Endothelial cell of umbilical vein (primary cell): ENCODE results near the gene KLF16. TPM values are rescaled to one million over a fixed set of nuclear protein-coding genes. Genes with fewer than 3 reads are reported as not detected.

ENCODE experiments used
- BruUV-seq: library from RNA; stranded (reverse); fragments of 400-500 nt; replicated peaks from 2 replicates; lab custom pipeline; 2021; lab: Mats Ljungman, UMichigan
- CTCF ChIA-PET: fragments of 300-600, 350-600 bp; sonication (Branson Sonifier 250); formaldehyde crosslinking; loops from one replicate; lab custom pipeline; 2021; ENCODE audit warnings: antibody characterized with exemption, inconsistent platforms; lab: Charles Lee
- POLR2A ChIA-PET: fragments of 300-600, 350-600 bp; sonication (Branson Sonifier 250); formaldehyde crosslinking; loops from one replicate; lab custom pipeline; 2021; ENCODE audit warnings: antibody characterized with exemption, inconsistent platforms; lab: Charles Lee
- DNase-seq: peaks from one replicate; pipeline ENCODE4 v3.0.0-alpha.2; 2011; ENCODE audit warnings: low read depth, low spot score
- FAIRE-seq: peaks from 2 replicates; lab custom pipeline; 2011; peaks lifted over from hg19 to GRCh38; lab: Jason Lieb, UNC
- H2AFZ ChIP-seq: 2 replicates; pipeline ENCODE4 v1.6.0; 2012; ENCODE audit warnings: low read depth, low read length, control low read depth, inconsistent platforms
- H3K27ac ChIP-seq: 2 replicates; pipeline ENCODE4 v1.5.1; 2011; ENCODE audit warnings: low read depth, mild to moderate bottlenecking, control low read depth, low read length, moderate library complexity; ENCODE audit not compliant: insufficient read depth
- H3K27me3 ChIP-seq, 2 experiments: 2 replicates each; pipeline versions ENCODE4 v1.6.0 to v1.6.1; 2011; ENCODE audit warnings: low read length in 2 of 2, mixed read lengths in 1 of 2; ENCODE audit not compliant: control insufficient read depth in 2 of 2, insufficient read depth in 2 of 2
- H3K36me3 ChIP-seq, 2 experiments: 2 replicates in 1 of 2; 3 replicates in 1 of 2; pipeline ENCODE4 v1.5.1; 2011; ENCODE audit warnings: low read length in 2 of 2, mild to moderate bottlenecking in 1 of 2, moderate library complexity in 1 of 2; ENCODE audit not compliant: control insufficient read depth in 2 of 2, insufficient read depth in 2 of 2; ENCODE audit errors: extremely low read depth in 1 of 2
- H3K4me1 ChIP-seq: 3 replicates; pipeline ENCODE4 v1.5.1; 2011; ENCODE audit warnings: mild to moderate bottlenecking, low read length; ENCODE audit not compliant: control insufficient read depth, insufficient read depth; ENCODE audit errors: extremely low read depth
- H3K4me2 ChIP-seq: 2 replicates; pipeline ENCODE4 v1.6.1; 2011; ENCODE audit warnings: low read length, control low read depth, mixed read lengths; ENCODE audit not compliant: insufficient read depth
- H3K4me3 ChIP-seq, 3 experiments: fragments of 200-600 bp in 1 of 3; sonication (generic), shearing (Covaris generic) in 1 of 3; replicated peaks in 1 of 3; 2 replicates each; pipeline ENCODE4 v1.5.1; 2011 to 2016; ENCODE audit warnings: control low read depth in 3 of 3, low read length in 3 of 3, mild to moderate bottlenecking in 2 of 3, inconsistent platforms in 1 of 3, low read depth in 1 of 3, moderate library complexity in 1 of 3; ENCODE audit not compliant: insufficient read depth in 1 of 3
- H3K79me2 ChIP-seq: 2 replicates; pipeline ENCODE4 v1.6.0; 2012; ENCODE audit warnings: low read length, inconsistent platforms; ENCODE audit not compliant: control insufficient read depth, insufficient read depth
- H3K9ac ChIP-seq: replicated peaks from 2 replicates; pipeline ENCODE3; 2011; ENCODE audit warnings: low read length, control low read depth; ENCODE audit not compliant: insufficient read depth; ENCODE audit errors: extremely low read depth
- H3K9me1 ChIP-seq: replicated peaks from 3 replicates; pipeline ENCODE4 v1.6.0; 2011; ENCODE audit warnings: mild to moderate bottlenecking, low read length; ENCODE audit not compliant: control insufficient read depth, insufficient read depth; ENCODE audit errors: extremely low read depth
- H3K9me3 ChIP-seq: replicated peaks from 2 replicates; pipeline ENCODE4 v1.5.1; 2012; ENCODE audit warnings: low read length, inconsistent platforms; ENCODE audit not compliant: control insufficient read depth, insufficient read depth
- H4K20me1 ChIP-seq: replicated peaks from 2 replicates; pipeline ENCODE3; 2011; ENCODE audit warnings: mild to moderate bottlenecking, low read length; ENCODE audit not compliant: control insufficient read depth, insufficient read depth; ENCODE audit errors: extremely low read depth
- EZH2 ChIP-seq: IDR thresholded peaks from 2 replicates; pipeline ENCODE4 v1.6.1; 2012; ENCODE audit warnings: borderline replicate concordance, low read depth, mild to moderate bottlenecking, moderate library complexity, low read length, inconsistent platforms; ENCODE audit not compliant: severe bottlenecking
- FOS ChIP-seq: IDR thresholded peaks from 2 replicates; pipeline ENCODE4 v1.6.1; 2011; ENCODE audit warnings: mild to moderate bottlenecking, low read length, moderate library complexity, borderline replicate concordance; ENCODE audit not compliant: insufficient read depth
- GATA2 ChIP-seq: IDR thresholded peaks from 2 replicates; pipeline ENCODE4 v1.7.0; 2011; ENCODE audit warnings: low read depth, mild to moderate bottlenecking, moderate library complexity, mixed read lengths, low read length; ENCODE audit not compliant: insufficient read length, insufficient read depth
- JUN ChIP-seq: IDR thresholded peaks from 2 replicates; pipeline ENCODE4 v1.6.1; 2011; ENCODE audit warnings: borderline replicate concordance, low read depth; ENCODE audit not compliant: insufficient read length, insufficient read depth
- MYC ChIP-seq: IDR thresholded peaks from one replicate; pipeline ENCODE4 v1.6.1; 2011; ENCODE audit warnings: mild to moderate bottlenecking, low read depth, low read length
- POLR2A ChIP-seq: IDR thresholded peaks from 2 replicates; pipeline ENCODE4 v1.6.1; 2012; ENCODE audit warnings: low read depth, mild to moderate bottlenecking, control low read depth, low read length
- POLR2AphosphoS5 ChIP-seq: IDR thresholded peaks from 2 replicates; pipeline ENCODE4 v1.6.1; 2012; ENCODE audit warnings: low read depth, mild to moderate bottlenecking, control low read depth, low read length, moderate library complexity; ENCODE audit not compliant: insufficient read depth
- dilution Hi-C: fragments of 300-500 bp; cut with MboI; formaldehyde crosslinking; loops from one replicate; pipeline ENCODE4 v1.15.0; 2019; ENCODE audit warnings: low sequenced_read_pairs; ENCODE audit not compliant: extremely low pct_ligation_motif_present
- intact Hi-C: fragments of 100-400 bp; cut with micrococcal nuclease; formaldehyde crosslinking; loops from one replicate; pipeline ENCODE4 v1.10.0; 2022
- polyA plus RNA-seq, 4 experiments: library from polyadenylated mRNA; depleted of rRNA in 3 of 4; stranded (reverse) in 3 of 4; unstranded in 1 of 4; fragments of >200 nt; gene quantifications; 2 replicates each; pipeline versions ENCODE4 v1.2.1 to v1.2.3, GENCODE V29; 2011 to 2012; ENCODE audit warnings: missing spikeins in 1 of 4
- total RNA-seq: library from RNA; stranded (reverse); gene quantifications from 2 replicates; pipeline ENCODE4 v1.2.3, GENCODE V29; 2021
- TF ChIP-seq, protein P1 (sequence below): IDR thresholded peaks from 2 replicates; pipeline ENCODE4 v1.6.1; 2011; ENCODE audit not compliant: insufficient read depth, insufficient read length
- TF ChIP-seq, protein P2 (sequence below), 2 donors: IDR thresholded peaks; 1 replicate in 1 of 2; 2 replicates in 1 of 2; pipeline ENCODE4 v1.5.1; 2011; ENCODE audit warnings: low read length in 2 of 2, mild to moderate bottlenecking in 2 of 2, moderate library complexity in 2 of 2, control low read depth in 1 of 2, inconsistent platforms in 1 of 2, low read depth in 1 of 2; ENCODE audit not compliant: insufficient read depth in 1 of 2; ENCODE audit errors: extremely low read depth in 1 of 2

The KLF16 gene
- total and polyA plus RNA-seq, 2 donors (not counting 3 experiments of a cell fraction or from before 2014, with no cell fraction given) = 11.6 to 36.6 TPM

DNA sequence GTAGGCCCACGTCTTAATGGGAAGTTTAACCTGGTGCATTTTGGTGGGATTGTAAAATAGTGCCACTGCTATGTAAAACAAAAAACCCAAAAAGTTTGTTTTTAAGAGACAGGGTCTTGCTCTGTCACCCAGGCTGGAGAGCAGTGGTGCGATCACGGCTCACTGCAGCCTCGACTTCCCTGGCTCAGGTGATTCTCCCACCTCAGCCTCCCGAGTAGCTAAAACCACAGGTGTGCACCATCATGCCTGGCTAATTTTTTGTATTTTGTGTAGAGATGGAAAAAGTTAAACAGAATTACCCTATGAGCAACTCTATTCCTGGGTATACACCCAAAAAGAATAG is 14.3 kb downstream of the KLF16 start:
- no peak overlapping the region for H3K27ac ChIP-seq
- no TSS peak for BruUV-seq
- intact Hi-C loops (no loop called here), dilution Hi-C loops (no loop called here)
- no peak overlapping the region for H3K4me2 ChIP-seq
- H3K4me1 ChIP-seq = peaks cover 8% of the 10 kb centered on the region
- ChIA-PET CTCF (interaction anchor here (0.9 to 1.7 kb wide), 3 partner anchors 9 to 16 kb away, joined by 3 to 9 read pairs (median 4); no protein-coding TSS in a partner anchor), POLR2A (no interaction called here)
- DNase-seq (no peak), FAIRE-seq (no peak)
- H3K4me3 ChIP-seq = no peak overlapping the region
- H3K9ac ChIP-seq = no peak overlapping the region
- TF ChIP-seq, protein P1, sequence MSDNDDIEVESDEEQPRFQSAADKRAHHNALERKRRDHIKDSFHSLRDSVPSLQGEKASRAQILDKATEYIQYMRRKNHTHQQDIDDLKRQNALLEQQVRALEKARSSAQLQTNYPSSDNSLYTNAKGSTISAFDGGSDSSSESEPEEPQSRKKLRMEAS = no peak
- TF ChIP-seq GATA2 (no peak), JUN (no peak), EZH2 (no peak), POLR2A (no peak), MYC (no peak), FOS (no peak), POLR2AphosphoS5 (no peak)
- TF ChIP-seq, protein P2, sequence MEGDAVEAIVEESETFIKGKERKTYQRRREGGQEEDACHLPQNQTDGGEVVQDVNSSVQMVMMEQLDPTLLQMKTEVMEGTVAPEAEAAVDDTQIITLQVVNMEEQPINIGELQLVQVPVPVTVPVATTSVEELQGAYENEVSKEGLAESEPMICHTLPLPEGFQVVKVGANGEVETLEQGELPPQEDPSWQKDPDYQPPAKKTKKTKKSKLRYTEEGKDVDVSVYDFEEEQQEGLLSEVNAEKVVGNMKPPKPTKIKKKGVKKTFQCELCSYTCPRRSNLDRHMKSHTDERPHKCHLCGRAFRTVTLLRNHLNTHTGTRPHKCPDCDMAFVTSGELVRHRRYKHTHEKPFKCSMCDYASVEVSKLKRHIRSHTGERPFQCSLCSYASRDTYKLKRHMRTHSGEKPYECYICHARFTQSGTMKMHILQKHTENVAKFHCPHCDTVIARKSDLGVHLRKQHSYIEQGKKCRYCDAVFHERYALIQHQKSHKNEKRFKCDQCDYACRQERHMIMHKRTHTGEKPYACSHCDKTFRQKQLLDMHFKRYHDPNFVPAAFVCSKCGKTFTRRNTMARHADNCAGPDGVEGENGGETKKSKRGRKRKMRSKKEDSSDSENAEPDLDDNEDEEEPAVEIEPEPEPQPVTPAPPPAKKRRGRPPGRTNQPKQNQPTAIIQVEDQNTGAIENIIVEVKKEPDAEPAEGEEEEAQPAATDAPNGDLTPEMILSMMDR (IDR thresholded peaks at IDR 0.05; ENCODE audit: extremely low read depth in 1 of 2, insufficient read depth in 1 of 2, low read depth in 1 of 2, low read length in 2 of 2) = no peak
- H3K9me1 ChIP-seq = no peaks in the 10 kb centered on the region
- H2AFZ ChIP-seq = no peak overlapping the region
- H3K36me3 ChIP-seq = peaks cover 0 to 2% of the 10 kb centered on the region in 2 experiments
- H3K79me2 ChIP-seq = peaks cover 48% of the 10 kb centered on the region
- no peaks in the 10 kb centered on the region for H3K9me3 ChIP-seq
- H3K27me3 ChIP-seq = no peaks in the 10 kb centered on the region
- H4K20me1 ChIP-seq = no peaks in the 10 kb centered on the region
